ENCODE data around the gene SLC13A3. TPM values are rescaled to one million over a fixed set of nuclear protein-coding genes. Genes with fewer than 3 reads are reported as not detected.

SLC13A3 gene
- total and polyA plus RNA-seq, 2 donors (not counting 3 experiments of a cell fraction or from before 2014, with no cell fraction given): 0.11 to 0.40 TPM

DNA sequence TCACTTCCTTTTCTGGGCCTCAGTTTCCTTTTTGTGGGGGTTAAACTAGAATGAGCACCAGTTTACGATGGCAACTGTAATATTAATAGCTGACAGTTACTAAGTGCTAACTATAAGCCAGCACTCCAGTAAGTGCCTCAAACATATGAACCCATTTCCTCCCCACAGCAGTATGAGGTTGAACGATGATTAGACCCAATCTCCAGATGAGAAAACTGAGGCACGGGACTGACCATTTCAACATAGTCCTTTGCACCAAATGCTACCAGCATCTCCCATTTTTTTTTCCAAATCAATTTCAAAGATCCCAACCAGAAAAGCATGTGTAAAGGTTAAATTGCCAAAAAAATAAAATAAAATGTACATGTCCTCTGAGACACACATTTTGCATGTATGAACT lies 7.1 kb downstream of the SLC13A3 start:
- dilution Hi-C loops (cut with MboI; ENCODE audit: extremely low pct_ligation_motif_present, low sequenced_read_pairs): no loop called here
- Histone ChIP-seq H3K9me3 (replicated peaks; ENCODE audit: control insufficient read depth, insufficient read depth, low read length) (no peaks in the 10 kb centered on the region), H3K4me2 (ENCODE audit: insufficient read depth, low read length) (no peak overlapping the region), H2AFZ (ENCODE audit: low read depth, low read length) (no peak overlapping the region), H3K9ac (replicated peaks; ENCODE audit: extremely low read depth, insufficient read depth, low read length) (no peak overlapping the region), H3K4me3 (replicated peaks in 1 of 3; ENCODE audit: insufficient read depth in 1 of 3, low read depth in 1 of 3, low read length in 3 of 3) (no peak overlapping the region), H3K36me3 (ENCODE audit: control insufficient read depth in 2 of 2, extremely low read depth in 1 of 2, insufficient read depth in 2 of 2, low read length in 2 of 2) (no peaks in the 10 kb centered on the region), H3K79me2 (ENCODE audit: control insufficient read depth, insufficient read depth, low read length) (no peaks in the 10 kb centered on the region), H3K9me1 (replicated peaks; ENCODE audit: control insufficient read depth, extremely low read depth, insufficient read depth, low read length) (no peaks in the 10 kb centered on the region), H4K20me1 (replicated peaks; ENCODE audit: control insufficient read depth, extremely low read depth, insufficient read depth, low read length) (no peaks in the 10 kb centered on the region), H3K4me1 (ENCODE audit: control insufficient read depth, extremely low read depth, insufficient read depth, low read length) (no peaks in the 10 kb centered on the region), H3K27ac (ENCODE audit: insufficient read depth, low read depth, low read length) (no peak overlapping the region), H3K27me3 (ENCODE audit: control insufficient read depth in 2 of 2, insufficient read depth in 2 of 2, low read length in 2 of 2) (peaks cover 2 to 3% of the 10 kb centered on the region in 2 experiments)
- ChIA-PET CTCF (interaction anchor here (1.2 kb wide), 1 partner anchor 9 kb away, joined by 3 read pairs; no protein-coding TSS in a partner anchor), POLR2A (no interaction called here)
- FAIRE-seq (no peak), DNase-seq (ENCODE audit: low read depth, low spot score) (no peak)
- BruUV-seq (replicated peaks): no TSS peak
- TF ChIP-seq EZH2 (IDR thresholded peaks at IDR 0.05; ENCODE audit: borderline replicate concordance, low read depth, low read length, severe bottlenecking) (no peak), POLR2AphosphoS5 (IDR thresholded peaks at IDR 0.05; ENCODE audit: insufficient read depth, low read depth, low read length) (no peak), FOS (IDR thresholded peaks at IDR 0.05; ENCODE audit: borderline replicate concordance, insufficient read depth, low read length) (no peak), JUN (IDR thresholded peaks at IDR 0.05; ENCODE audit: borderline replicate concordance, insufficient read depth, insufficient read length, low read depth) (no peak), MYC (IDR thresholded peaks at IDR 0.05; ENCODE audit: low read depth, low read length) (no peak), GATA2 (IDR thresholded peaks at IDR 0.05; ENCODE audit: insufficient read depth, insufficient read length, low read depth, low read length) (no peak)
- TF ChIP-seq, protein P1, sequence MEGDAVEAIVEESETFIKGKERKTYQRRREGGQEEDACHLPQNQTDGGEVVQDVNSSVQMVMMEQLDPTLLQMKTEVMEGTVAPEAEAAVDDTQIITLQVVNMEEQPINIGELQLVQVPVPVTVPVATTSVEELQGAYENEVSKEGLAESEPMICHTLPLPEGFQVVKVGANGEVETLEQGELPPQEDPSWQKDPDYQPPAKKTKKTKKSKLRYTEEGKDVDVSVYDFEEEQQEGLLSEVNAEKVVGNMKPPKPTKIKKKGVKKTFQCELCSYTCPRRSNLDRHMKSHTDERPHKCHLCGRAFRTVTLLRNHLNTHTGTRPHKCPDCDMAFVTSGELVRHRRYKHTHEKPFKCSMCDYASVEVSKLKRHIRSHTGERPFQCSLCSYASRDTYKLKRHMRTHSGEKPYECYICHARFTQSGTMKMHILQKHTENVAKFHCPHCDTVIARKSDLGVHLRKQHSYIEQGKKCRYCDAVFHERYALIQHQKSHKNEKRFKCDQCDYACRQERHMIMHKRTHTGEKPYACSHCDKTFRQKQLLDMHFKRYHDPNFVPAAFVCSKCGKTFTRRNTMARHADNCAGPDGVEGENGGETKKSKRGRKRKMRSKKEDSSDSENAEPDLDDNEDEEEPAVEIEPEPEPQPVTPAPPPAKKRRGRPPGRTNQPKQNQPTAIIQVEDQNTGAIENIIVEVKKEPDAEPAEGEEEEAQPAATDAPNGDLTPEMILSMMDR (IDR thresholded peaks at IDR 0.05; ENCODE audit: extremely low read depth in 1 of 2, insufficient read depth in 1 of 2, low read depth in 1 of 2, low read length in 2 of 2): no peak
- TF ChIP-seq, protein P2, sequence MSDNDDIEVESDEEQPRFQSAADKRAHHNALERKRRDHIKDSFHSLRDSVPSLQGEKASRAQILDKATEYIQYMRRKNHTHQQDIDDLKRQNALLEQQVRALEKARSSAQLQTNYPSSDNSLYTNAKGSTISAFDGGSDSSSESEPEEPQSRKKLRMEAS (IDR thresholded peaks at IDR 0.05; ENCODE audit: insufficient read depth, insufficient read length): no peak
- intact Hi-C loops (cut with micrococcal nuclease): no loop called here
